OCI-LY3 (cell line): ENCODE measurements around the gene UNC79.

ENCODE experiments used
- H2AFZ ChIP-seq: fragments of 200-600, 300-600 bp; shearing (Covaris generic); 2 replicates; pipeline ENCODE4 v1.6.0; 2014; ENCODE audit warnings: antibody characterized with exemption, low read depth, low read length
- H3K27ac ChIP-seq: fragments of 200-600, 300-600 bp; sonication (generic); 2 replicates; pipeline ENCODE4 v1.5.1; 2014; ENCODE audit warnings: mild to moderate bottlenecking, low read length, moderate library complexity, mixed read lengths
- H3K27me3 ChIP-seq: fragments of 200-600, 300-600 bp; sonication (generic); 2 replicates; pipeline ENCODE4 v1.6.1; 2014; ENCODE audit warnings: low read depth, low read length, mixed read lengths
- H3K36me3 ChIP-seq: fragments of 200-600, 300-600 bp; sonication (generic); replicated peaks from 2 replicates; pipeline ENCODE3; 2014; ENCODE audit warnings: low read depth, low read length, mixed read lengths
- H3K4me1 ChIP-seq: fragments of 300-600, 200-600 bp; sonication (generic); 2 replicates; pipeline ENCODE4 v1.6.1; 2014; ENCODE audit warnings: low read length, mixed read lengths
- H3K4me2 ChIP-seq: fragments of 200-600, 300-600 bp; sonication (generic); 2 replicates; pipeline ENCODE4 v1.6.1; 2014; ENCODE audit warnings: low read length, mixed read lengths
- H3K4me3 ChIP-seq: fragments of 300-600, 200-600 bp; sonication (generic); 2 replicates; pipeline ENCODE4 v1.5.1; 2014; ENCODE audit warnings: antibody characterized with exemption, mild to moderate bottlenecking, low read length, moderate library complexity
- H3K79me2 ChIP-seq: fragments of 300-600, 200-600 bp; shearing (Covaris generic); 2 replicates; pipeline ENCODE4 v1.6.1; 2014; ENCODE audit warnings: mild to moderate bottlenecking, low read length, mixed read lengths
- H3K9ac ChIP-seq: fragments of 300-600, 200-600 bp; shearing (Covaris generic); 2 replicates; pipeline ENCODE4 v1.6.0; 2014; ENCODE audit warnings: mild to moderate bottlenecking, low read length, moderate library complexity
- H3K9me3 ChIP-seq: fragments of 200-600, 300-600 bp; shearing (Covaris generic); 2 replicates; pipeline ENCODE4 v1.6.1; 2014; ENCODE audit warnings: low read length, mixed read lengths; ENCODE audit not compliant: insufficient read depth
- H4K20me1 ChIP-seq: fragments of 200-600, 300-600 bp; sonication (generic); 2 replicates; pipeline ENCODE4 v1.6.1; 2016; ENCODE audit warnings: low read length, mixed read lengths; ENCODE audit not compliant: insufficient read depth
- EZH2phosphoT487 ChIP-seq: fragments of 200-600 bp; shearing (Covaris generic); IDR thresholded peaks from 2 replicates; pipeline ENCODE4 v1.6.1; 2018; ENCODE audit warnings: antibody characterized with exemption, mixed run types, low read depth
- TF ChIP-seq, protein P1 (sequence below): fragments of 200-600, 300-600 bp; sonication (generic); IDR thresholded peaks from 2 replicates; pipeline ENCODE4 v1.5.1; 2014; ENCODE audit warnings: antibody characterized with exemption, low read length, low read depth

The UNC79 gene

DNA sequence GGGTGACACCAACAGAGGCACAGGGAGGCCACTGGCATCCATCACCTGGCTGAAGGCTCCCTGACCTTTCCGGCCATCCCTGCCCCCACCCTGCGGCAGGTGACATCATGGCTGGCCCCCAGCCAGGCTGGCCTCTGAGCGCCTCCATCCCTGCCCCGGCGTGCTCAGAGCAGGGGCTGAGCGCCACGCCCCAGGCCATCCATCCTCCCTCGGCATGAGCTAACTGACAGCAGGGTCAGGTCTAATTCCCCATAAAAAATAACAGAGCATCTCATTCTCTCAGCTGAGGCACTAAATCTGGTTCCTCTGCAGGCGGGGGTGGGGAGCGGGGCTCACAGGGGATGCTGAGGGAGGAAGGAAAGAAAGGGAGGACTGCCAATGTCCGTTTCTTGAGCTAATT is 306.9 kb downstream of the UNC79 start:
- no peak overlapping the region for H3K4me3 ChIP-seq
- no peak overlapping the region for H3K27ac ChIP-seq
- H3K4me2 ChIP-seq = no peak overlapping the region
- H2AFZ ChIP-seq = no peak overlapping the region
- H3K36me3 ChIP-seq = no peaks in the 10 kb centered on the region
- no peaks in the 10 kb centered on the region for H4K20me1 ChIP-seq
- H3K79me2 ChIP-seq = no peaks in the 10 kb centered on the region
- no peaks in the 10 kb centered on the region for H3K9me3 ChIP-seq
- TF ChIP-seq, protein P1, sequence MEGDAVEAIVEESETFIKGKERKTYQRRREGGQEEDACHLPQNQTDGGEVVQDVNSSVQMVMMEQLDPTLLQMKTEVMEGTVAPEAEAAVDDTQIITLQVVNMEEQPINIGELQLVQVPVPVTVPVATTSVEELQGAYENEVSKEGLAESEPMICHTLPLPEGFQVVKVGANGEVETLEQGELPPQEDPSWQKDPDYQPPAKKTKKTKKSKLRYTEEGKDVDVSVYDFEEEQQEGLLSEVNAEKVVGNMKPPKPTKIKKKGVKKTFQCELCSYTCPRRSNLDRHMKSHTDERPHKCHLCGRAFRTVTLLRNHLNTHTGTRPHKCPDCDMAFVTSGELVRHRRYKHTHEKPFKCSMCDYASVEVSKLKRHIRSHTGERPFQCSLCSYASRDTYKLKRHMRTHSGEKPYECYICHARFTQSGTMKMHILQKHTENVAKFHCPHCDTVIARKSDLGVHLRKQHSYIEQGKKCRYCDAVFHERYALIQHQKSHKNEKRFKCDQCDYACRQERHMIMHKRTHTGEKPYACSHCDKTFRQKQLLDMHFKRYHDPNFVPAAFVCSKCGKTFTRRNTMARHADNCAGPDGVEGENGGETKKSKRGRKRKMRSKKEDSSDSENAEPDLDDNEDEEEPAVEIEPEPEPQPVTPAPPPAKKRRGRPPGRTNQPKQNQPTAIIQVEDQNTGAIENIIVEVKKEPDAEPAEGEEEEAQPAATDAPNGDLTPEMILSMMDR = no peak
- TF ChIP-seq EZH2phosphoT487 = no peak
- H3K4me1 ChIP-seq = no peaks in the 10 kb centered on the region
- H3K9ac ChIP-seq = no peak overlapping the region
- peaks cover 19% of the 10 kb centered on the region for H3K27me3 ChIP-seq

DNA sequence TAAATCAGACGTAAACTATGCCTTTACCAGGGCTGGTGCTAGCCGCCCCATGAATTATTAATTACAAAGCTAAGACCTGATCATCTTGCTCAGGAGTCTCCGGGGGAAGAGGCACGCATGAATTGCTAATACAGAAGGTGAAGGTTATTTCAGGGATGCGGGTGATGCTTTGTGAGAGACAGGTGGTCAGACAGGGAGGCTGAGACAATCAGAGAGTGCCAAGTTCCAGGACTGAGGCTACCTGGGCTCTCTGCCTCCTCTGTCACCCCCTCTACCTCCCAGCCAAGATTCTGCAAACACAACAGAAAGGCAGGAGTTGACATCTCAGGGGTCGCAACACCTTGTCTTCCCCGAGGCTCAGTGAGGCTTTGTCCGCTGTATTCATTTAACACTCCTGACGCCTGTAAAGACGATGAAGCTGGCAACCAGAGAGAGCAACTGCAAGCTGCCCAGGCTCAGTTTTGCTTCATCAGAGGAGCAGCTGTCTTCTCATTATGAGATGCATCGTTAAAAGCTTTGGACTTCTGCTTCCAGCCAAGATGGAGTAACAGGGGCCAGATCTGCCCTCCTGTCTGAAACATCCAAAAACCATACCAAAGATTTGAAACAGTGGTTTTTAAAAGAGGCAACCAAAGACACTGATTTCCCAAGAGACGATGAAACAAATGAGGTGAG is 311.0 kb downstream of the UNC79 start:
- no peak overlapping the region for H3K4me2 ChIP-seq
- no peaks in the 10 kb centered on the region for H3K4me1 ChIP-seq
- no peaks in the 10 kb centered on the region for H4K20me1 ChIP-seq
- no peak overlapping the region for H3K4me3 ChIP-seq
- H3K27me3 ChIP-seq = peaks cover 19% of the 10 kb centered on the region
- no peaks in the 10 kb centered on the region for H3K36me3 ChIP-seq
- no peaks in the 10 kb centered on the region for H3K9me3 ChIP-seq
- no peak overlapping the region for H3K27ac ChIP-seq
- H3K9ac ChIP-seq = no peak overlapping the region
- TF ChIP-seq, protein P1 = no peak
- TF ChIP-seq EZH2phosphoT487 = no peak
- no peak overlapping the region for H2AFZ ChIP-seq
- H3K79me2 ChIP-seq = no peaks in the 10 kb centered on the region

GRCh38 chr14:93742761-93743160 is 312.0 kb downstream of the UNC79 start:
- Histone ChIP-seq H3K4me2 (no peak overlapping the region), H3K9me3 (no peaks in the 10 kb centered on the region), H3K4me3 (no peak overlapping the region), H3K9ac (no peak overlapping the region), H3K4me1 (no peaks in the 10 kb centered on the region), H4K20me1 (no peaks in the 10 kb centered on the region), H2AFZ (no peak overlapping the region), H3K36me3 (no peaks in the 10 kb centered on the region), H3K27me3 (peaks cover 19% of the 10 kb centered on the region), H3K79me2 (no peaks in the 10 kb centered on the region), H3K27ac (no peak overlapping the region)
- TF ChIP-seq, protein P1 = no peak
- no peak for TF ChIP-seq EZH2phosphoT487

- peaks cover 14% of the 10 kb centered on the region for H3K27me3 ChIP-seq
- no peak overlapping the region for H3K27ac ChIP-seq
- H3K79me2 ChIP-seq = no peaks in the 10 kb centered on the region
- no peaks in the 10 kb centered on the region for H4K20me1 ChIP-seq
- no peaks in the 10 kb centered on the region for H3K9me3 ChIP-seq
- TF ChIP-seq, protein P1 = no peak
- no peak for TF ChIP-seq EZH2phosphoT487
- H3K9ac ChIP-seq = no peak overlapping the region
- no peaks in the 10 kb centered on the region for H3K4me1 ChIP-seq
- H3K36me3 ChIP-seq = no peaks in the 10 kb centered on the region
- no peak overlapping the region for H3K4me3 ChIP-seq
- H3K4me2 ChIP-seq = no peak overlapping the region
- no peak overlapping the region for H2AFZ ChIP-seq
These were observed 312.7 kb downstream of the UNC79 start for GRCh38 chr14:93743270-93744060.
